GM18861 (cell line): ENCODE results near the gene DYRK2.

Experiments
- ATAC-seq: cut with Tn5 transposase; IDR thresholded peaks from one replicate; pipeline ENCODE4 v1.9.1; 2021; ENCODE audit not compliant: unreplicated experiment

DYRK2 gene

GRCh38 chr12:67701121-67701520, 52.6 kb downstream of the DYRK2 start:
- no peak for ATAC-seq

GRCh38 chr12:67702136-67702535, 53.6 kb downstream of the DYRK2 start:
- no peak for ATAC-seq

DNA sequence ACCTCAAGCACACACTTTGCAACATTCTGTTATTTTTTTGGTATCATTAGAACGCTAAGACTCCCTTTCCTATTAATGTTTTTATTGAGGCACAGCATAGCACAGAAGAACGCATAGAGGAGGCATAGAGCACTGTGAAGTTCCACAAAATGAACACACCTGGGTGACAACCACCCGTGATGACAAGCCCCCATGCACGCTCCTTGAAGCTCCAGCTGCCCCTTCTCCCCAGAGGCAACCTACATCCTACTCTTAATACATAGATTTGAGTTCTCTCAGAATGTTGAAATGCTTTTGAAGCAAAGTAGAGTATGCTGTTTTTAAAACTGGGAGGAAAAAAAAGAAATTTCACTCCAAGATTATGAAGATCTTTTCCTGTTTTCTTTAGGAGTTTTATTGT, 55.5 kb downstream of the DYRK2 start:
- no peak for ATAC-seq

GRCh38 chr12:67705394-67706370, 57.1 kb downstream of the DYRK2 start:
- ATAC-seq: no peak

DNA sequence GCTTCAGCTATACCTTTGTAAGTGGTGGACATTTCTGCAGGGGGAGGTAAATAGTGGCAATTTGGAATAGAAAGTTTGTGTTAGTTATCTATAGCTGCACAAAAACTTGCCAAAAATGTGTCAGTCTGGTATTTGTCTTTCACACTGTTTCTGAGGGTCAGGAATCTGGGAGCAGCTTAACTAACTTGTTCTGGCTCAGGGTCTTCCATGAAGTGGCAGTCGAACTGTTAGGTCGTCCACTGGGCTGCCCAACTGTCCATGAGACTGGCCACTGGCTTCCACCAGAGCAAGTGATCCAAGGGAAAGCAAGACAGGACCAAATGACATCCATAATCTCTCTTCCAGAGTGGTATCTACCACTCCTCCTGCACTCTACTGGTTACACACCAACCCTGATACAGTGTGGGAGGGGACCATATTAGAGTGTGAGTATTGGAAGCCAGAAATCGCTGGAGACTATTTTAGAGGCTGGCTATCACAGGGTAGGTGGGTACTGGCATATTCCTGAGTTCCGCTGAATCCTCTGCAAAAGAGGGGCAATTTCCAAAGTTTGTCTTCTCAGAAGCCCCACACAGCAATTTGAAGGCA, 60.9 kb downstream of the DYRK2 start:
- no peak for ATAC-seq

GRCh38 chr12:67710582-67710981, 62.0 kb downstream of the DYRK2 start:
- peak; percentile 98 for ATAC-seq

DNA sequence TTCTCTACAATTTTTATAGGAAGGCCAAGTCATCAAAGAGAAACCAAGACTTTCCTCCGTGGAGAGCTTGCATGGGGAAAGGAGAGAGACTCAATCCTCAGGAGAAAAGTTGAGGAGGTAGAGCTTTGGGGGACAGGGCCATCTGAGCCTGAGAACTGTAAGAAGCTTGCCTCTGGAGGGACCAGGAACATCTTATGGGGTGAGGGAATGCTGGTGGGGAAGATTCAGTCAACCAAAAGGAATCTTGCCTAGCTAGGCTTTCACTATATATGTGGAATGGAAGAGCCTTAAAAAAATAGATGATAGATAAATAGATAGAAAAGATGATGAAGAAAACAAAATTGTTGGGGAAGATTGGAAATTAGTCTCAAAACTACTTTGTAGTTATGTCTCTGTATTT, 63.5 kb downstream of the DYRK2 start:
- ATAC-seq: no peak

GRCh38 chr12:67714648-67715047, 66.1 kb downstream of the DYRK2 start:
- no peak for ATAC-seq
